Gastroesophageal sphincter (tissue), 3 donors: ENCODE results near the gene SBDS.
"Not testable (repeated sequence)": the region's sequence is repeated elsewhere in the genome, so short reads cannot be mapped to it uniquely, and the experiment has no call there.

Experiments used
- CTCF ChIP-seq, 4 experiments: fragments of 200-600 bp in 2 of 4; fragments of 450-650 bp in 2 of 4; sonication (generic) in 1 of 4; IDR thresholded peaks; one replicate each; pipeline ENCODE4 v1.5.1; 2017 to 2019; ENCODE audit warnings: antibody characterized with exemption in 4 of 4, mild to moderate bottlenecking in 2 of 4, moderate library complexity in 2 of 4
- EP300 ChIP-seq: sonication (generic); formaldehyde crosslinking; IDR thresholded peaks from one replicate; pipeline ENCODE4 v1.6.1; 2017; ENCODE audit warnings: antibody characterized with exemption, mild to moderate bottlenecking
- POLR2A ChIP-seq, 2 donors: fragments of 450-650 bp; IDR thresholded peaks; one replicate each; pipeline ENCODE4 v1.6.1; 2017; ENCODE audit warnings: antibody characterized with exemption in 2 of 2, mild to moderate bottlenecking in 2 of 2, moderate library complexity in 1 of 2

DNA sequence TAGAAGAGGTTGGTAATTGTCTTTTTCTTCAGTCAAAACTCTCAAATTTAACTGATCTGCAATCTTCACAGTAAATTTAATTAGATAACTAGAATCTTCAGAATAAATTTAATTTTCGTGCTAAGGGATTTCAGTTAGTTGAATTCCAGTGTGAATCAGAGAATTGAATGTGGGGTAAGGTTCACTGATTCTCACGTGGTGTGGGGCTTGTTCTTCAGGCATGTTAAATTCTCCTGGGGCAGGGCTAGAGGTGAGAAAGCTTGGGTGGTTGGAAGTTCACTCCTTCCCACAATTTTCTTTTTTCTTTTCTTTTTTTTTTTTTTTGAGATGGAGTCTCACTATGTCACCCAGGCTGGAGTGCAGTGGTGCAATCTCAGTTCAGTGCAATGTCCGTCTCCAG, 14.3 kb upstream of the SBDS start:
- not testable (repeated sequence) for TF ChIP-seq CTCF (IDR thresholded peaks at IDR 0.05); EP300; POLR2A (IDR thresholded peaks at IDR 0.05)
